ENCODE measurements around the gene MUS81. TPM values are rescaled to one million over a fixed set of nuclear protein-coding genes. Genes with fewer than 3 reads are reported as not detected.
A peak's percentile ranks its signal among the peaks of the same experiment; 100 is the strongest.

Gene MUS81
- total and polyA plus RNA-seq, 2 of the 13 experiments (the other 11 are each of a cell fraction or from before 2014, with no cell fraction given) = 25.6 to 30.2 TPM

DNA sequence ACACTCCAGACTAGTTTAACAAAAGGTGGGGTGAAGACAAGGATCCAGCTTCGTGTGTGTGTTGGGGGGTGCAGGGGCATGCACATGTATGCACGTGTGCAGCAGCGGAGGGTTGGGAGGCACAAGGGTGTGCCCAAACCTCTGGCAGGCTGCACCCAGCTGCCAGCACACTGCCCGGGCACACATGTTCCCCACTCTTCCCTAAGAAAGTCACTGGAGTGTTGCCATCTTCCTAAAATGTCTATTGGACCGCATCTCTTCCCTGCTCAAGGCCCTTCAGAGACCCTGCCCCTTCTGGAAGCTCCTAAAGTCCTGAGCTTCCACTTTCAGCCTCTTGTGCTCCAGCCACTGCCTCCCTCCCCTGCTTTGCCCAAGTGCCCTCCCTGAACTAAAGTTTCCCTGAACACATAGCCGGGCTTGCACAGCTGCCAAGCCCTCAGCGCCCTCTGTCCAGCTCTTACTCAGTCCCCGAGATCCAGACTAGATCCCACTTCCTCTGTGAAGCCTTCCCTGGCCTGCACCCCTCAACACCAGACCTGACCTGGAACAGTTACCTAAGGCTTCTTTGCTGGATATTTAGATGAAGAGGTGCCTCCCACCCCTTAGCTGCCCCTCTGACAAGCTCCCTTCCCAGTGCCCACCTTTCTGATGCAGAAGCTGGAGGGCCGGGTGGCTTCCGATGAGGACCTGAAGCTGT lies 8.3 kb upstream of the MUS81 start:
- Histone ChIP-seq H3K4me1 (ENCODE audit: insufficient read depth, low read length) (peaks cover 74% of the 10 kb centered on the region), H2AFZ (ENCODE audit: low read length) (no peak overlapping the region), H4K20me1 (ENCODE audit: insufficient read depth, low read length) (peaks cover 43% of the 10 kb centered on the region), H3K27me3 (ENCODE audit: control insufficient read depth in 1 of 2, insufficient read depth in 2 of 2, low read length in 2 of 2) (no peaks in the 10 kb centered on the region), H3K79me2 (ENCODE audit: insufficient read depth, low read length) (peaks cover 14% of the 10 kb centered on the region), H3K4me2 (ENCODE audit: low read depth, low read length) (no peak overlapping the region), H3K36me3 (replicated peaks in 1 of 2; ENCODE audit: control insufficient read depth in 1 of 2, insufficient read depth in 2 of 2, low read length in 2 of 2) (peaks cover 14 to 34% of the 10 kb centered on the region in 2 experiments), H3K27ac (ENCODE audit: extremely low read length, insufficient read depth, low read length) (no peak overlapping the region), H3K4me3 (replicated peaks in 1 of 3; ENCODE audit: insufficient read depth in 1 of 3, low read depth in 2 of 3, low read length in 3 of 3) (no peak overlapping the region), H3K9me3 (ENCODE audit: low read length) (0 out of 2 replicates have a peak, but pooled peaks cover 4% of the 10 kb centered on the region), H3K9ac (ENCODE audit: insufficient read depth, low read depth, low read length) (no peak overlapping the region)
- in situ Hi-C loops (cut with HindIII; ENCODE audit: extremely low pct_ligation_motif_present, low pct_unique_long_range_greater_than_20kb) = loop anchor here (10.0 kb wide), 1 partner anchor 297 kb away; the partner anchor contains the start of gene LTBP3
- no TSS peak for BruUV-seq (replicated peaks)
- CTCF ChIA-PET (ENCODE audit: low intra/inter-chr PET ratio, low total read pairs) = no interaction called here
- no peak for DNase-seq (ENCODE audit: low spot score)
- TF ChIP-seq ZNF768 (CRISPR knock-in tag; IDR thresholded peaks at IDR 0.05) = no peak
- TF ChIP-seq AKAP8 (CRISPR knock-in tag; IDR thresholded peaks at IDR 0.05) = peak; percentile 2; the same call in 1 of the 2 replicates
- TF ChIP-seq ZNF891 (CRISPR knock-in tag; IDR thresholded peaks at IDR 0.05) = no peak
- TF ChIP-seq POLR2A (IDR thresholded peaks at IDR 0.05; ENCODE audit: insufficient read depth in 1 of 2, low read depth in 2 of 2, low read length in 2 of 2) = 0 out of 4 replicates have a peak, but pooled peaks of 1 of the 2 experiments have one; percentile 29
- peak; percentile 61 for TF ChIP-seq POLR2G (IDR thresholded peaks at IDR 0.05; ENCODE audit: low read depth, low read length)
- 0 out of 2 replicates have a peak, but pooled peaks have one; percentile 33 for TF ChIP-seq FOXO4 (CRISPR knock-in tag; conservative IDR thresholded peaks at IDR 0.05)
- ATAC-seq = no peak
- no peak for FAIRE-seq
- POLR2A ChIA-PET = interaction anchor here (0.9 to 4.1 kb wide), 5 partner anchors 8 to 38 kb away, joined by 4 to 20 read pairs (median 6); partner anchors contain the start of genes CCDC85B and MUS81
- intact Hi-C loops (cut with micrococcal nuclease; ENCODE audit: unreplicated experiment) = no loop called here
- WGBS (ENCODE audit: low lambda C conversion rate) = 94% methylated on average over 8 of the region's 10 CpGs

Measured in HepG2 (cell line).